CD4-positive, alpha-beta T cell treated with Interleukin-21 for 1 hour (primary cell): Measurements from ENCODE around the gene CAMK4.
A peak's percentile ranks its signal among the peaks of the same experiment; 100 is the strongest.
"Not testable (repeated sequence)": the region's sequence is repeated elsewhere in the genome, so short reads cannot be mapped to it uniquely, and the experiment has no call there.

ENCODE experiments used
- DNase-seq: peaks from one replicate; pipeline ENCODE4 v3.0.0-alpha.2; 2020

The CAMK4 gene

GRCh38 chr5:111229871-111230810, 6.0 kb downstream of the CAMK4 start:
- peak; percentile 65 for DNase-seq

GRCh38 chr5:111231119-111231518, 6.9 kb downstream of the CAMK4 start:
- DNase-seq: no peak

- peak; percentile 50 for DNase-seq
Measured at GRCh38 chr5:111232311-111233051, 8.3 kb downstream of the CAMK4 start.

- no peak for DNase-seq
Measured at GRCh38 chr5:111233052-111233374, 8.8 kb downstream of the CAMK4 start.

GRCh38 chr5:111234125-111234524, 9.9 kb downstream of the CAMK4 start:
- DNase-seq: no peak

GRCh38 chr5:111235635-111236034, 11.5 kb downstream of the CAMK4 start:
- no peak for DNase-seq

- DNase-seq: no peak
Measured at GRCh38 chr5:111236348-111236747, 12.2 kb downstream of the CAMK4 start.

GRCh38 chr5:111236995-111237394, 12.8 kb downstream of the CAMK4 start:
- DNase-seq: no peak

- DNase-seq: no peak
Measured at GRCh38 chr5:111237470-111237869, 13.3 kb downstream of the CAMK4 start.

GRCh38 chr5:111238431-111239225, 14.4 kb downstream of the CAMK4 start:
- DNase-seq: no peak

- no peak for DNase-seq
Measured at GRCh38 chr5:111241696-111242095, 17.5 kb downstream of the CAMK4 start.

GRCh38 chr5:111242606-111243005, 18.4 kb downstream of the CAMK4 start:
- no peak for DNase-seq

- DNase-seq: no peak
Measured at GRCh38 chr5:111243318-111243717, 19.1 kb downstream of the CAMK4 start.

- no peak for DNase-seq
Measured at GRCh38 chr5:111245654-111246053, 21.5 kb downstream of the CAMK4 start.

- no peak for DNase-seq
Measured at GRCh38 chr5:111246459-111246858, 22.3 kb downstream of the CAMK4 start.

- DNase-seq: no peak
Measured at GRCh38 chr5:111248571-111248970, 24.4 kb downstream of the CAMK4 start.

GRCh38 chr5:111251921-111252320, 27.7 kb downstream of the CAMK4 start:
- DNase-seq: no peak

- peak; percentile 15 for DNase-seq
Measured at GRCh38 chr5:111252799-111253545, 28.8 kb downstream of the CAMK4 start.

GRCh38 chr5:111254613-111255012, 30.4 kb downstream of the CAMK4 start:
- peak; percentile 81 for DNase-seq

- no peak for DNase-seq
Measured at GRCh38 chr5:111255169-111255568, 31.0 kb downstream of the CAMK4 start.

GRCh38 chr5:111256128-111256527, 31.9 kb downstream of the CAMK4 start:
- no peak for DNase-seq

- DNase-seq: not testable (repeated sequence)
Measured at GRCh38 chr5:111257610-111258009, 33.4 kb downstream of the CAMK4 start.

- DNase-seq: no peak
Measured at GRCh38 chr5:111259636-111260035, 35.5 kb downstream of the CAMK4 start.
